DOHH2 (cell line): ENCODE measurements around the gene MUC21.

Experiments used
- H3F3A ChIP-seq: fragments of 200-600 bp; sonication (generic), shearing (Covaris generic); 2 replicates; pipeline ENCODE4 v1.6.0; 2016; ENCODE audit warnings: antibody characterized with exemption, mild to moderate bottlenecking; ENCODE audit not compliant: control insufficient read depth, insufficient read depth
- H3K27ac ChIP-seq: fragments of 200-600 bp; sonication (generic); 2 replicates; pipeline ENCODE4 v1.5.1; 2014; ENCODE audit warnings: low read depth, mild to moderate bottlenecking, low read length, moderate library complexity
- H3K27me3 ChIP-seq: fragments of 200-600 bp; sonication (generic); 2 replicates; pipeline ENCODE4 v1.6.1; 2014; ENCODE audit warnings: mild to moderate bottlenecking, low read length, mixed read lengths; ENCODE audit not compliant: control insufficient read depth
- H3K36me3 ChIP-seq: fragments of 200-600 bp; sonication (generic); 2 replicates; pipeline ENCODE4 v1.6.1; 2014; ENCODE audit warnings: mild to moderate bottlenecking, low read length, moderate library complexity, mixed read lengths; ENCODE audit not compliant: control insufficient read depth
- H3K4me1 ChIP-seq: fragments of 200-600 bp; sonication (generic); 2 replicates; pipeline ENCODE4 v1.6.1; 2014; ENCODE audit warnings: mild to moderate bottlenecking, low read length, mixed read lengths; ENCODE audit not compliant: control insufficient read depth
- H3K4me2 ChIP-seq: fragments of 200-600 bp; sonication (generic); 2 replicates; pipeline ENCODE4 v1.6.0; 2014; ENCODE audit warnings: mild to moderate bottlenecking, low read length, moderate library complexity
- H3K4me3 ChIP-seq: fragments of 200-600 bp; sonication (generic); 2 replicates; pipeline ENCODE4 v1.5.1; 2014; ENCODE audit warnings: mild to moderate bottlenecking, low read length, mixed read lengths
- H3K79me2 ChIP-seq: fragments of 200-600 bp; sonication (generic); 2 replicates; pipeline ENCODE4 v1.6.1; 2014; ENCODE audit warnings: mild to moderate bottlenecking, low read length, mixed read lengths; ENCODE audit not compliant: control insufficient read depth
- H3K9me2 ChIP-seq: fragments of 200-600 bp; sonication (generic); replicated peaks from 2 replicates; pipeline ENCODE4 v1.6.1; 2014; ENCODE audit warnings: mild to moderate bottlenecking, low read length, mixed read lengths; ENCODE audit not compliant: control insufficient read depth
- H3K9me3 ChIP-seq: fragments of 200-600 bp; sonication (generic); 2 replicates; pipeline ENCODE4 v1.6.1; 2014; ENCODE audit warnings: antibody characterized with exemption, low read length, mixed read lengths; ENCODE audit not compliant: control insufficient read depth, insufficient read depth
- H4K20me1 ChIP-seq: fragments of 200-600 bp; sonication (generic); 2 replicates; pipeline ENCODE4 v1.6.0; 2014; ENCODE audit warnings: low read depth, mild to moderate bottlenecking, antibody characterized with exemption, low read length, moderate library complexity; ENCODE audit not compliant: control insufficient read depth, insufficient read depth
- EZH2phosphoT487 ChIP-seq: fragments of 200-600 bp; sonication (generic); IDR thresholded peaks from 2 replicates; pipeline ENCODE4 v1.6.1; 2017; ENCODE audit warnings: borderline replicate concordance, mild to moderate bottlenecking, antibody characterized with exemption, low read length, moderate library complexity, mixed read lengths
- TF ChIP-seq, protein P1 (sequence below): fragments of 200-600 bp; sonication (generic); IDR thresholded peaks from one replicate; pipeline ENCODE4 v1.5.1; 2014; ENCODE audit warnings: antibody characterized with exemption, mild to moderate bottlenecking, low read depth, low read length; ENCODE audit not compliant: poor library complexity, severe bottlenecking

MUC21 gene

DNA sequence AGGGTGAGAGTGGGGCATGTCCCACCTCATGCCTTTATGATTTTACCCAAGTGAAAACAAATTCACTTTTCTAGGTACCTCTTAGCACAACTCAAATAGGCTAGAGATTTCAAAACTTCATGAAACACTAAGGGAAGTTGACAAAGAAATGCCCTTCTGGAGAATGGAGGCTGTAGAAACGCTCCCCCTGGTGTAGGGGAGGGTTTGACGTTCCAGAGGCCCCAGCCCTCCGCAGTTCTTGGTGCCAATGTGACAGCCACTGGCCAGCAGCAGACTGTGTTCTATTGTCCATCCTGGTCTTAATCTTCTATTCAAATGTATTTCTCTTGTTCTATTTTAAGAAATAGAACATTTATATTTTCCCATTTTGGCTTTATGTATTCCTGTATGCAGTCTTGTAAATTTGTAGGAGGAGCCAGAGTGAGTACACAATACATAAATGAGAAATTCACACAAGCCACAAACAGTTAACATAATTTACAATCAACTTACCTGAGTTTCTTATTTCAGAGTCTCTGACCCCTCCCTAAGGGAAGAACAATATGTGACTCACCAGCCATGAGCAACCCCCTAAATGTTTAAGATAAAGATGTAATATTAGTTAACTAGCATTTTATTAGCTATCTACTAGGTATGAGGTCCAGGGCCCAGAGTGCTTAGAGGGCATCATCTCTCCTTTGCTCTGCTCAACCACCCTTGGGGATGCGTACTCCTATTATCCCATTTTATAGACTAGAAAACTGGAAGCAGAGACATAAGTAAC lies 8.8 kb upstream of the MUC21 start:
- Histone ChIP-seq H3K4me1 (peaks cover 5% of the 10 kb centered on the region; the same call in 1 of the 2 replicates), H3K27ac (no peak overlapping the region), H3K27me3 (peaks cover 23% of the 10 kb centered on the region), H3K4me2 (no peak overlapping the region), H3K9me3 (no peaks in the 10 kb centered on the region), H3K36me3 (no peaks in the 10 kb centered on the region), H3K4me3 (no peak overlapping the region), H3K79me2 (no peaks in the 10 kb centered on the region), H3K9me2 (no peaks in the 10 kb centered on the region), H3F3A (no peaks in the 10 kb centered on the region), H4K20me1 (no peaks in the 10 kb centered on the region)
- TF ChIP-seq, protein P1, sequence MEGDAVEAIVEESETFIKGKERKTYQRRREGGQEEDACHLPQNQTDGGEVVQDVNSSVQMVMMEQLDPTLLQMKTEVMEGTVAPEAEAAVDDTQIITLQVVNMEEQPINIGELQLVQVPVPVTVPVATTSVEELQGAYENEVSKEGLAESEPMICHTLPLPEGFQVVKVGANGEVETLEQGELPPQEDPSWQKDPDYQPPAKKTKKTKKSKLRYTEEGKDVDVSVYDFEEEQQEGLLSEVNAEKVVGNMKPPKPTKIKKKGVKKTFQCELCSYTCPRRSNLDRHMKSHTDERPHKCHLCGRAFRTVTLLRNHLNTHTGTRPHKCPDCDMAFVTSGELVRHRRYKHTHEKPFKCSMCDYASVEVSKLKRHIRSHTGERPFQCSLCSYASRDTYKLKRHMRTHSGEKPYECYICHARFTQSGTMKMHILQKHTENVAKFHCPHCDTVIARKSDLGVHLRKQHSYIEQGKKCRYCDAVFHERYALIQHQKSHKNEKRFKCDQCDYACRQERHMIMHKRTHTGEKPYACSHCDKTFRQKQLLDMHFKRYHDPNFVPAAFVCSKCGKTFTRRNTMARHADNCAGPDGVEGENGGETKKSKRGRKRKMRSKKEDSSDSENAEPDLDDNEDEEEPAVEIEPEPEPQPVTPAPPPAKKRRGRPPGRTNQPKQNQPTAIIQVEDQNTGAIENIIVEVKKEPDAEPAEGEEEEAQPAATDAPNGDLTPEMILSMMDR, result no peak
- no peak for TF ChIP-seq EZH2phosphoT487

- Histone ChIP-seq H3K4me1 (peaks cover 5% of the 10 kb centered on the region; the same call in 1 of the 2 replicates), H3K9me3 (no peaks in the 10 kb centered on the region), H3K4me2 (no peak overlapping the region), H3K79me2 (no peaks in the 10 kb centered on the region), H3F3A (no peaks in the 10 kb centered on the region), H3K9me2 (no peaks in the 10 kb centered on the region), H4K20me1 (no peaks in the 10 kb centered on the region), H3K36me3 (no peaks in the 10 kb centered on the region), H3K4me3 (no peak overlapping the region), H3K27me3 (peaks cover 27% of the 10 kb centered on the region), H3K27ac (no peak overlapping the region)
- TF ChIP-seq, protein P1, result no peak
- no peak for TF ChIP-seq EZH2phosphoT487
Measured at GRCh38 chr6:30979141-30979540, 4.4 kb upstream of the MUC21 start.

DNA sequence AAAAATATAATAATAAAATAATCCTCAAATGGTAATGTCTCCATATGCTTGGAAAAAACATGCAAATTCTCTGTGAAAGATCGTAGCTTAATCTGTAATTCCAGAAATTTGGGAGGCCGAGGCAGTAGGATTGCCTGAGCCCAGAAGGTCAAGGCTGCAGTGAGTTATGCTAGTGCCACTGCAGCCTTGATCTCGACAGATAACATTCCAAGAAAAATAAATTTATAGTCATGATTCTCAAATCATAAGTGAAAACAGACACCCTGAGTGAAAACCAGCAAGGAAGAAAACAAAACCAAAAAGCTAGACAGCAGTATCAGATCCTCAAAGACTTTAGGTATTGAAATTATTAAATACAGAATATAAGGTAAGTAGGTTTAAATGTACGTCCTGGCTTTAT lies 3.8 kb upstream of the MUC21 start:
- H3K27ac ChIP-seq, result no peak overlapping the region
- H4K20me1 ChIP-seq, result no peaks in the 10 kb centered on the region
- peaks cover 27% of the 10 kb centered on the region for H3K27me3 ChIP-seq
- H3F3A ChIP-seq, result no peaks in the 10 kb centered on the region
- H3K4me1 ChIP-seq, result peaks cover 5% of the 10 kb centered on the region; the same call in 1 of the 2 replicates
- H3K9me3 ChIP-seq, result no peaks in the 10 kb centered on the region
- no peaks in the 10 kb centered on the region for H3K9me2 ChIP-seq
- no peak overlapping the region for H3K4me3 ChIP-seq
- H3K36me3 ChIP-seq, result no peaks in the 10 kb centered on the region
- H3K4me2 ChIP-seq, result no peak overlapping the region
- TF ChIP-seq, protein P1, result no peak
- TF ChIP-seq EZH2phosphoT487, result no peak
- no peaks in the 10 kb centered on the region for H3K79me2 ChIP-seq
